IPS-15b (cell line): ENCODE data around the gene TTF1.
A peak's percentile ranks its signal among the peaks of the same experiment; 100 is the strongest.

ENCODE experiments used
- H3K27me3 ChIP-seq: one replicate; pipeline ENCODE4 v1.6.1; 2013; ENCODE audit warnings: low read length; ENCODE audit not compliant: control insufficient read depth, insufficient read depth
- H3K36me3 ChIP-seq: one replicate; pipeline ENCODE4 v1.6.1; 2013; ENCODE audit warnings: low read length; ENCODE audit not compliant: control insufficient read depth, insufficient read depth
- H3K4me1 ChIP-seq: one replicate; pipeline ENCODE4 v1.6.1; 2013; ENCODE audit warnings: mild to moderate bottlenecking, low read length; ENCODE audit not compliant: control insufficient read depth, insufficient read depth
- H3K4me3 ChIP-seq: one replicate; pipeline ENCODE4 v1.5.1; 2013; ENCODE audit warnings: low read depth, low read length
- H3K9ac ChIP-seq: one replicate; pipeline ENCODE4 v1.6.1; 2013; ENCODE audit warnings: low read depth, mild to moderate bottlenecking, low read length
- H3K9me3 ChIP-seq: one replicate; pipeline ENCODE4 v1.6.1; 2013; ENCODE audit warnings: mild to moderate bottlenecking, low read length; ENCODE audit not compliant: control insufficient read depth, insufficient read depth

TTF1 gene

GRCh38 chr9:132430998-132431397 is 24.4 kb upstream of the TTF1 start:
- Histone ChIP-seq H3K4me1 (peaks cover 10% of the 10 kb centered on the region), H3K4me3 (no peak overlapping the region), H3K27me3 (no peaks in the 10 kb centered on the region), H3K9ac (no peak overlapping the region), H3K36me3 (no peaks in the 10 kb centered on the region), H3K9me3 (no peaks in the 10 kb centered on the region)

- H3K9ac ChIP-seq = no peak overlapping the region
- H3K9me3 ChIP-seq = no peaks in the 10 kb centered on the region
- H3K27me3 ChIP-seq = peaks cover 4% of the 10 kb centered on the region
- no peaks in the 10 kb centered on the region for H3K36me3 ChIP-seq
- H3K4me1 ChIP-seq = peaks cover 17% of the 10 kb centered on the region
- no peak overlapping the region for H3K4me3 ChIP-seq
These were observed 20.2 kb upstream of the TTF1 start for GRCh38 chr9:132426639-132427414.

GRCh38 chr9:132425675-132426062 is 19.0 kb upstream of the TTF1 start:
- H3K4me1 ChIP-seq = peaks cover 17% of the 10 kb centered on the region
- peaks cover 4% of the 10 kb centered on the region for H3K27me3 ChIP-seq
- no peaks in the 10 kb centered on the region for H3K9me3 ChIP-seq
- H3K4me3 ChIP-seq = no peak overlapping the region
- H3K9ac ChIP-seq = no peak overlapping the region
- H3K36me3 ChIP-seq = no peaks in the 10 kb centered on the region

- peaks cover 4% of the 10 kb centered on the region for H3K27me3 ChIP-seq
- peak overlapping the region; percentile 6 for H3K4me3 ChIP-seq
- no peaks in the 10 kb centered on the region for H3K36me3 ChIP-seq
- no peaks in the 10 kb centered on the region for H3K9me3 ChIP-seq
- H3K9ac ChIP-seq = no peak overlapping the region
- peaks cover 17% of the 10 kb centered on the region for H3K4me1 ChIP-seq
These were observed 18.4 kb upstream of the TTF1 start for GRCh38 chr9:132424857-132425674.

GRCh38 chr9:132423503-132423902 is 16.9 kb upstream of the TTF1 start:
- peaks cover 17% of the 10 kb centered on the region for H3K4me1 ChIP-seq
- peaks cover 4% of the 10 kb centered on the region for H3K27me3 ChIP-seq
- H3K36me3 ChIP-seq = no peaks in the 10 kb centered on the region
- H3K9ac ChIP-seq = no peak overlapping the region
- H3K9me3 ChIP-seq = no peaks in the 10 kb centered on the region
- no peak overlapping the region for H3K4me3 ChIP-seq

- Histone ChIP-seq H3K36me3 (no peaks in the 10 kb centered on the region), H3K9ac (no peak overlapping the region), H3K27me3 (peaks cover 4% of the 10 kb centered on the region), H3K4me1 (peaks cover 17% of the 10 kb centered on the region), H3K9me3 (no peaks in the 10 kb centered on the region), H3K4me3 (no peak overlapping the region)
These were observed 15.9 kb upstream of the TTF1 start for GRCh38 chr9:132422574-132422973.

- peaks cover 2% of the 10 kb centered on the region for H3K27me3 ChIP-seq
- no peaks in the 10 kb centered on the region for H3K36me3 ChIP-seq
These were observed 12.2 kb upstream of the TTF1 start for GRCh38 chr9:132418726-132419363.

GRCh38 chr9:132415181-132415580 is 8.5 kb upstream of the TTF1 start:
- Histone ChIP-seq H3K36me3 (no peaks in the 10 kb centered on the region), H3K27me3 (peaks cover 8% of the 10 kb centered on the region), H3K9ac (no peak overlapping the region), H3K4me1 (peaks cover 10% of the 10 kb centered on the region), H3K4me3 (no peak overlapping the region), H3K9me3 (no peaks in the 10 kb centered on the region)

More at GRCh38 chr9:132418726-132419363, 12.2 kb upstream of the TTF1 start:
- Histone ChIP-seq H3K9me3 (no peaks in the 10 kb centered on the region), H3K4me3 (no peak overlapping the region), H3K9ac (no peak overlapping the region), H3K4me1 (peaks cover 6% of the 10 kb centered on the region)

GRCh38 chr9:132414731-132415130 is 8.1 kb upstream of the TTF1 start:
- Histone ChIP-seq H3K4me1 (peaks cover 10% of the 10 kb centered on the region), H3K27me3 (peaks cover 8% of the 10 kb centered on the region), H3K36me3 (no peaks in the 10 kb centered on the region), H3K9me3 (no peaks in the 10 kb centered on the region), H3K9ac (no peak overlapping the region), H3K4me3 (no peak overlapping the region)

- Histone ChIP-seq H3K4me3 (no peak overlapping the region), H3K4me1 (peaks cover 10% of the 10 kb centered on the region), H3K9me3 (no peaks in the 10 kb centered on the region), H3K36me3 (no peaks in the 10 kb centered on the region), H3K27me3 (peaks cover 15% of the 10 kb centered on the region), H3K9ac (no peak overlapping the region)
These were observed 7.3 kb upstream of the TTF1 start for GRCh38 chr9:132413926-132414325.

- H3K27me3 ChIP-seq = peaks cover 26% of the 10 kb centered on the region
- peaks cover 11% of the 10 kb centered on the region for H3K4me1 ChIP-seq
- no peaks in the 10 kb centered on the region for H3K9me3 ChIP-seq
- no peak overlapping the region for H3K4me3 ChIP-seq
- no peaks in the 10 kb centered on the region for H3K36me3 ChIP-seq
- H3K9ac ChIP-seq = no peak overlapping the region
These were observed 5.4 kb upstream of the TTF1 start for GRCh38 chr9:132412089-132412488.
